PC-9 (cell line): ENCODE measurements around the gene HS3ST3A1.

Source experiments
- CTCF ChIP-seq: fragments of 200-600 bp; sonication (generic); conservative IDR thresholded peaks from 2 replicates; pipeline ENCODE4 v1.6.1; 2017; ENCODE audit warnings: mixed run types, antibody characterized with exemption, mild to moderate bottlenecking, moderate library complexity
- EZH2 ChIP-seq: fragments of 200-600 bp; sonication (generic); IDR thresholded peaks from 2 replicates; pipeline ENCODE4 v1.8.0; 2017; ENCODE audit warnings: antibody characterized with exemption, low read depth

- no peak for TF ChIP-seq CTCF
- no peak for TF ChIP-seq EZH2
These were observed 61.2 kb downstream of the HS3ST3A1 start for GRCh38 chr17:13540546-13540945.
